Adrenal gland (tissue), 12 donors: ENCODE data around the gene FYN. TPM values are rescaled to one million over a fixed set of nuclear protein-coding genes. Genes with fewer than 3 reads are reported as not detected.

Experiments used
- DNase-seq, 7 donors: peaks; one replicate each; pipeline ENCODE4 v3.0.0-alpha.2; 2019 to 2020
- H3K27ac ChIP-seq, 5 donors: fragments of 200-600 bp; sonication (generic) in 4 of 5; 1 replicate in 3 of 5; 2 replicates in 2 of 5; pipeline versions ENCODE4 v1.5.1 to v1.8.0; 2016 to 2020; ENCODE audit warnings: mild to moderate bottlenecking in 1 of 5
- H3K27me3 ChIP-seq: fragments of 200-600 bp; 2 replicates; pipeline ENCODE4 v1.8.0; 2021
- H3K36me3 ChIP-seq, 2 donors: fragments of 200-600 bp; replicated peaks in 1 of 2; 1 replicate in 1 of 2; 2 replicates in 1 of 2; pipeline versions ENCODE4 v1.5.1 to v1.8.0; 2018 to 2022
- H3K4me1 ChIP-seq, 2 donors: fragments of 200-600 bp; replicated peaks in 1 of 2; 1 replicate in 1 of 2; 2 replicates in 1 of 2; pipeline versions ENCODE4 v1.5.1 to v1.8.0; 2018 to 2021
- H3K4me3 ChIP-seq, 4 donors: fragments of 200-600 bp; sonication (generic) in 3 of 4; one replicate each; pipeline ENCODE4 v1.5.1; 2016 to 2018
- H3K9me3 ChIP-seq, 3 donors: fragments of 200-600 bp; sonication (generic) in 1 of 3; replicated peaks in 1 of 3; 1 replicate in 2 of 3; 2 replicates in 1 of 3; pipeline versions ENCODE4 v1.5.1 to v1.8.0; 2016 to 2021
- POLR2A ChIP-seq, 2 donors: fragments of 450-650 bp; IDR thresholded peaks; one replicate each; pipeline ENCODE4 v1.6.1; 2017; ENCODE audit warnings: antibody characterized with exemption in 2 of 2, mild to moderate bottlenecking in 2 of 2, moderate library complexity in 1 of 2
- WGBS, 4 donors: extraction: QIAGEN DNeasy Blood & Tissue Kit in 2 of 4; methylation state at CpG; one replicate each; pipeline versions ENCODE4 v1.1.5 to v1.1.7; 2013 to 2017; 5-methylcytosine and 5-hydroxymethylcytosine counted together
- intact Hi-C, 2 donors: fragments of 100-400 bp; cut with DNase I; formaldehyde crosslinking; loops; one replicate each; pipeline versions ENCODE4 v1.14.1 to v1.15.0; 2022 to 2023
- polyA plus RNA-seq, 3 donors: library from polyadenylated mRNA; stranded (reverse); fragments of 200-250 nt in 2 of 3; fragments of 350-450 nt in 1 of 3; fragmentation: Illumina TruSeq in 1 of 3; extraction: RNeasy Lipid Tissue Mini Kit (QIAGEN cat#74804) in 1 of 3; gene quantifications; one replicate each; pipeline ENCODE4 v1.2.3, GENCODE V29; 2013 to 2014
- total RNA-seq, 9 donors: library from RNA; depleted of rRNA in 4 of 9; stranded (reverse); fragments of >200 nt in 4 of 9; fragments of 120-200 nt in 1 of 9; fragmentation: NEBNext Ultra II Directional in 1 of 9; extraction: Animal tissue kit (Norgen Biotek cat#: 25700) in 1 of 9; gene quantifications; one replicate each; pipeline versions ENCODE4 v1.1.0 to v1.2.4, GENCODE V29; 2013 to 2023
- TF ChIP-seq, protein P1 (sequence below), 6 experiments: fragments of 450-650 bp in 4 of 6; fragments of 200-600 bp in 2 of 6; sonication (generic) in 1 of 6; IDR thresholded peaks; 1 replicate in 5 of 6; 2 replicates in 1 of 6; pipeline versions ENCODE4 v1.5.1 to v1.8.0; 2016 to 2021; ENCODE audit warnings: antibody characterized with exemption in 6 of 6, mild to moderate bottlenecking in 2 of 6, moderate library complexity in 1 of 6
- donor health status: healthy with polysubstance abuse.
- donor health status: Bipolar disorder and iron deficiency.
- donor health status: DM: yes; HTN: yes; CAD: no.
- donor health status: DM: no; HTN: no; CAD: no.
- donor health status: DM: no; HTN: no; CAD: no.
- donor health status: DM: yes; HTN: yes; CAD: no.

The FYN gene
- total and polyA plus RNA-seq, 12 donors, result 10.7 to 36.5 (median 19.8) TPM

DNA sequence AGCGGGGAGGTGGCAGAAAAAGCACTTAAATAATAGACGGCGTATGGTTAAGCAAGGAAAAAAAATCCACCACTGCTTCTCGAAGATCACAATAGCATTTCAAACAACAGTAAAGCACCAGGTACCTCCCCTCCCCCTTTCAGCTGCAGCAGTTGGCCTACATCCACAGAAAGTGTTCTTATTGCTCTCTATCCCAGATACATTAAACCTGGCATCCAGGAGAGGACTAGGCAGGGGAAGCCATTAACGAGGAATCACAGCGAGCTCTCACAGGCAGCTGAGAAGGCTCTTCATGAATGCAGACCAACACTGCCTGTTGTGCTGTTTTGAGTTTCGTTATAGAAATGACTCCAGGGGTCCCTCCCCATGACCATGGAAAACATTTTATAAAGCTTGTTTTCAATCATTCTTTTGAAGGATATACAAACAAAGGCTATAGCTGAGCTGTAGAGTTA, 11.8 kb downstream of the FYN start:
- no peaks in the 10 kb centered on the region for H3K4me1 ChIP-seq
- H3K36me3 ChIP-seq, result no peaks in the 10 kb centered on the region
- WGBS, 4 donors, result 73 to 90% (median 85%) methylated on average over 7 of the region's 7 CpGs
- no peak for DNase-seq
- no peak overlapping the region for H3K27ac ChIP-seq
- intact Hi-C loops, result no loop called here
- H3K9me3 ChIP-seq, result no peaks in the 10 kb centered on the region
- no peak for TF ChIP-seq POLR2A (IDR thresholded peaks at IDR 0.05)
- TF ChIP-seq, protein P1, sequence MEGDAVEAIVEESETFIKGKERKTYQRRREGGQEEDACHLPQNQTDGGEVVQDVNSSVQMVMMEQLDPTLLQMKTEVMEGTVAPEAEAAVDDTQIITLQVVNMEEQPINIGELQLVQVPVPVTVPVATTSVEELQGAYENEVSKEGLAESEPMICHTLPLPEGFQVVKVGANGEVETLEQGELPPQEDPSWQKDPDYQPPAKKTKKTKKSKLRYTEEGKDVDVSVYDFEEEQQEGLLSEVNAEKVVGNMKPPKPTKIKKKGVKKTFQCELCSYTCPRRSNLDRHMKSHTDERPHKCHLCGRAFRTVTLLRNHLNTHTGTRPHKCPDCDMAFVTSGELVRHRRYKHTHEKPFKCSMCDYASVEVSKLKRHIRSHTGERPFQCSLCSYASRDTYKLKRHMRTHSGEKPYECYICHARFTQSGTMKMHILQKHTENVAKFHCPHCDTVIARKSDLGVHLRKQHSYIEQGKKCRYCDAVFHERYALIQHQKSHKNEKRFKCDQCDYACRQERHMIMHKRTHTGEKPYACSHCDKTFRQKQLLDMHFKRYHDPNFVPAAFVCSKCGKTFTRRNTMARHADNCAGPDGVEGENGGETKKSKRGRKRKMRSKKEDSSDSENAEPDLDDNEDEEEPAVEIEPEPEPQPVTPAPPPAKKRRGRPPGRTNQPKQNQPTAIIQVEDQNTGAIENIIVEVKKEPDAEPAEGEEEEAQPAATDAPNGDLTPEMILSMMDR (IDR thresholded peaks at IDR 0.05), result no peak
- H3K27me3 ChIP-seq, result no peaks in the 10 kb centered on the region
- no peak overlapping the region for H3K4me3 ChIP-seq

DNA sequence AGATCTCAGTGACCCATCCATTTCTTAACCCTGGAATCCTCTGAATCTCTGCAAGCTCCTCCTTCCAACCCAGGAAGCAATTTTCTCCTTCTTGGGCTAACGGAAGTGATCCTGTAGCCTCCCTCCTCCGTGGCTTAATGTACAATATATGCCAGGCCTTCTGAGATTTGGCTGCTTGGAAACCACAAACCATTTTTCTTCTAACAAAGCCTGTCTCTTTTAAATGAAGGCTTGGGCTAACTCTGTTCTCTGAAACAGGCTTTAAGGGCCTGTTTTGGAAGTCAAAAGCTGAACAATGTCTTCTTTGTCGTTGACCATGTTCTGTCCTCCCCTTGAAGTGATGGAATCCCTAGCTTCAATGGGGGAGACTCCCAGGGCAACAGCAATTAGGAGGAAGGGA, 14.9 kb downstream of the FYN start:
- no peak for TF ChIP-seq POLR2A (IDR thresholded peaks at IDR 0.05)
- TF ChIP-seq, protein P1 (IDR thresholded peaks at IDR 0.05), result no peak
- Histone ChIP-seq H3K27ac (no peak overlapping the region), H3K36me3 (no peaks in the 10 kb centered on the region), H3K4me3 (no peak overlapping the region), H3K4me1 (no peaks in the 10 kb centered on the region), H3K9me3 (no peaks in the 10 kb centered on the region), H3K27me3 (peaks cover 4% of the 10 kb centered on the region)
- WGBS, 4 donors, result 79 to 81% (median 80%) methylated on average over 3 of the region's 3 CpGs
- intact Hi-C loops, result no loop called here
- no peak for DNase-seq

DNA sequence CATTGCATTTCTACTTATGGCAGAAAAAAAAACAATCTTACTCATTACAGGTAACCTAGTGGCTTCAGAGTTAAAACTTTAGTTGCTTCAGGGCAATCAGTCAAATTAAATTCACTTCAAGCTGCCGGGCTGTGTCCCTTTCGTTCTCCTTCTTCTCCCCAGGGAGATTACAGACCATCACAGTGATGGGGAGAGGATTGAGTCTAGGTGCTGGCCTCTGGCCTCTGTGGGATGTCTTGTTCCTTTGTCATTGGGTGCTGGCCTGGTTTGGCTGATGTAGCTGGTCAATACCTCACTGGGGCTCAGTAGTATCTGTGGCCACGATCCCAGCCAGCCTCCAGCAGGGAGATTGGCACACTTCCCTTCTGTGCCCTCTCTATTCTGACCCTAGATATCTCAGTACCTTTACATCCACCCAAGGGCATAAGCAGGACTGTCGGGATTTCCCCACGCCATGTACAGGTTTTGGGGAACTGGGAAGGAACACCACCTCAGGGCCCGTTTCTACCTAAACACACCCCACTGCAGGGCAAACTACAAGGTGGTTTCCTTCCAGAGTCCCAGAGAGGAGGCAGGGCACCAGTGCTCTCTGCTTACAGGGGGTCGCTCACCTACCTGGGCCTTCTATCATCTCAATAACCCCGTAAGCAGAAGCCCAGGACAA, 15.4 kb downstream of the FYN start:
- H3K4me3 ChIP-seq, result no peak overlapping the region
- H3K36me3 ChIP-seq, result no peaks in the 10 kb centered on the region
- no peak overlapping the region for H3K27ac ChIP-seq
- intact Hi-C loops, result no loop called here
- H3K27me3 ChIP-seq, result peaks cover 4% of the 10 kb centered on the region
- TF ChIP-seq, protein P1 (IDR thresholded peaks at IDR 0.05), result no peak
- no peak for TF ChIP-seq POLR2A (IDR thresholded peaks at IDR 0.05)
- H3K4me1 ChIP-seq, result no peaks in the 10 kb centered on the region
- no peaks in the 10 kb centered on the region for H3K9me3 ChIP-seq
- WGBS, 4 donors, result 82 to 85% (median 84%) methylated on average over 6 to 8 of the region's 8 CpGs
- no peak for DNase-seq

DNA sequence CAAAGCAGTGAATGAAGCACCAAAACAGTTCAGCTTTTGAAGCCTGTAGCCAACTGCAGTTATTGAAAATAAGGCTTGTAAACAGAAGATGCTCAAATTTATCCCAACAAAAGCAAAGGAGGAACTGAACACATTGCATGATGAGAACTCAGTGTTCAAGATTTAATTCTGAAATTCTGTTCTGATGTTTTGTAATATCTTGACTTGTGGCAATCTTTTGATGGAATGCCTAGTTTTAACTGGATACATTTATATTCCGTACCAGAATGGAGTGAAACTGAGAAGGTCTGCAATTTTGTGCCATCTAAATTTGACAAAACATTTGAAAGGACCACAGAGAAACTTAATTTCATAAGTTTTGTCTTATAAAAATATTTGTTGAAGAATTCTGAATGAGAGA, 17.5 kb downstream of the FYN start:
- H3K4me1 ChIP-seq, result no peaks in the 10 kb centered on the region
- WGBS, 4 donors, result 72 to 83% (median 80%) methylated on average over 1 of the region's 1 CpG

More for the DNA sequence above, 17.5 kb downstream of the FYN start:
- H3K27ac ChIP-seq, result no peak overlapping the region
- TF ChIP-seq, protein P1 (IDR thresholded peaks at IDR 0.05), result no peak
- no peak for TF ChIP-seq POLR2A (IDR thresholded peaks at IDR 0.05)
- no peak overlapping the region for H3K4me3 ChIP-seq
- no peaks in the 10 kb centered on the region for H3K36me3 ChIP-seq
- no peak for DNase-seq
- intact Hi-C loops, result no loop called here
- peaks cover 4% of the 10 kb centered on the region for H3K27me3 ChIP-seq
- no peaks in the 10 kb centered on the region for H3K9me3 ChIP-seq
